Endothelial cell of umbilical vein (primary cell): ENCODE measurements around the gene PARVA. TPM values are rescaled to one million over a fixed set of nuclear protein-coding genes. Genes with fewer than 3 reads are reported as not detected.

ENCODE experiments used
- BruUV-seq: library from RNA; stranded (reverse); fragments of 400-500 nt; replicated peaks from 2 replicates; lab custom pipeline; 2021; lab: Mats Ljungman, UMichigan
- CTCF ChIA-PET: fragments of 300-600, 350-600 bp; sonication (Branson Sonifier 250); formaldehyde crosslinking; loops from one replicate; lab custom pipeline; 2021; ENCODE audit warnings: antibody characterized with exemption, inconsistent platforms; lab: Charles Lee
- POLR2A ChIA-PET: fragments of 300-600, 350-600 bp; sonication (Branson Sonifier 250); formaldehyde crosslinking; loops from one replicate; lab custom pipeline; 2021; ENCODE audit warnings: antibody characterized with exemption, inconsistent platforms; lab: Charles Lee
- DNase-seq: peaks from one replicate; pipeline ENCODE4 v3.0.0-alpha.2; 2011; ENCODE audit warnings: low read depth, low spot score
- FAIRE-seq: peaks from 2 replicates; lab custom pipeline; 2011; peaks lifted over from hg19 to GRCh38; lab: Jason Lieb, UNC
- H2AFZ ChIP-seq: 2 replicates; pipeline ENCODE4 v1.6.0; 2012; ENCODE audit warnings: low read depth, low read length, control low read depth, inconsistent platforms
- H3K27ac ChIP-seq: 2 replicates; pipeline ENCODE4 v1.5.1; 2011; ENCODE audit warnings: low read depth, mild to moderate bottlenecking, control low read depth, low read length, moderate library complexity; ENCODE audit not compliant: insufficient read depth
- H3K27me3 ChIP-seq, 2 experiments: 2 replicates each; pipeline versions ENCODE4 v1.6.0 to v1.6.1; 2011; ENCODE audit warnings: low read length in 2 of 2, mixed read lengths in 1 of 2; ENCODE audit not compliant: control insufficient read depth in 2 of 2, insufficient read depth in 2 of 2
- H3K36me3 ChIP-seq, 2 experiments: 2 replicates in 1 of 2; 3 replicates in 1 of 2; pipeline ENCODE4 v1.5.1; 2011; ENCODE audit warnings: low read length in 2 of 2, mild to moderate bottlenecking in 1 of 2, moderate library complexity in 1 of 2; ENCODE audit not compliant: control insufficient read depth in 2 of 2, insufficient read depth in 2 of 2; ENCODE audit errors: extremely low read depth in 1 of 2
- H3K4me1 ChIP-seq: 3 replicates; pipeline ENCODE4 v1.5.1; 2011; ENCODE audit warnings: mild to moderate bottlenecking, low read length; ENCODE audit not compliant: control insufficient read depth, insufficient read depth; ENCODE audit errors: extremely low read depth
- H3K4me2 ChIP-seq: 2 replicates; pipeline ENCODE4 v1.6.1; 2011; ENCODE audit warnings: low read length, control low read depth, mixed read lengths; ENCODE audit not compliant: insufficient read depth
- H3K4me3 ChIP-seq, 3 experiments: fragments of 200-600 bp in 1 of 3; sonication (generic), shearing (Covaris generic) in 1 of 3; replicated peaks in 1 of 3; 2 replicates each; pipeline ENCODE4 v1.5.1; 2011 to 2016; ENCODE audit warnings: control low read depth in 3 of 3, low read length in 3 of 3, mild to moderate bottlenecking in 2 of 3, inconsistent platforms in 1 of 3, low read depth in 1 of 3, moderate library complexity in 1 of 3; ENCODE audit not compliant: insufficient read depth in 1 of 3
- H3K79me2 ChIP-seq: 2 replicates; pipeline ENCODE4 v1.6.0; 2012; ENCODE audit warnings: low read length, inconsistent platforms; ENCODE audit not compliant: control insufficient read depth, insufficient read depth
- H3K9ac ChIP-seq: replicated peaks from 2 replicates; pipeline ENCODE3; 2011; ENCODE audit warnings: low read length, control low read depth; ENCODE audit not compliant: insufficient read depth; ENCODE audit errors: extremely low read depth
- H3K9me1 ChIP-seq: replicated peaks from 3 replicates; pipeline ENCODE4 v1.6.0; 2011; ENCODE audit warnings: mild to moderate bottlenecking, low read length; ENCODE audit not compliant: control insufficient read depth, insufficient read depth; ENCODE audit errors: extremely low read depth
- H3K9me3 ChIP-seq: replicated peaks from 2 replicates; pipeline ENCODE4 v1.5.1; 2012; ENCODE audit warnings: low read length, inconsistent platforms; ENCODE audit not compliant: control insufficient read depth, insufficient read depth
- H4K20me1 ChIP-seq: replicated peaks from 2 replicates; pipeline ENCODE3; 2011; ENCODE audit warnings: mild to moderate bottlenecking, low read length; ENCODE audit not compliant: control insufficient read depth, insufficient read depth; ENCODE audit errors: extremely low read depth
- CTCF ChIP-seq, 2 donors: IDR thresholded peaks; 1 replicate in 1 of 2; 2 replicates in 1 of 2; pipeline ENCODE4 v1.5.1; 2011; ENCODE audit warnings: low read length in 2 of 2, mild to moderate bottlenecking in 2 of 2, moderate library complexity in 2 of 2, control low read depth in 1 of 2, inconsistent platforms in 1 of 2, low read depth in 1 of 2; ENCODE audit not compliant: insufficient read depth in 1 of 2; ENCODE audit errors: extremely low read depth in 1 of 2
- EZH2 ChIP-seq: IDR thresholded peaks from 2 replicates; pipeline ENCODE4 v1.6.1; 2012; ENCODE audit warnings: borderline replicate concordance, low read depth, mild to moderate bottlenecking, moderate library complexity, low read length, inconsistent platforms; ENCODE audit not compliant: severe bottlenecking
- FOS ChIP-seq: IDR thresholded peaks from 2 replicates; pipeline ENCODE4 v1.6.1; 2011; ENCODE audit warnings: mild to moderate bottlenecking, low read length, moderate library complexity, borderline replicate concordance; ENCODE audit not compliant: insufficient read depth
- GATA2 ChIP-seq: IDR thresholded peaks from 2 replicates; pipeline ENCODE4 v1.7.0; 2011; ENCODE audit warnings: low read depth, mild to moderate bottlenecking, moderate library complexity, mixed read lengths, low read length; ENCODE audit not compliant: insufficient read length, insufficient read depth
- JUN ChIP-seq: IDR thresholded peaks from 2 replicates; pipeline ENCODE4 v1.6.1; 2011; ENCODE audit warnings: borderline replicate concordance, low read depth; ENCODE audit not compliant: insufficient read length, insufficient read depth
- MYC ChIP-seq: IDR thresholded peaks from one replicate; pipeline ENCODE4 v1.6.1; 2011; ENCODE audit warnings: mild to moderate bottlenecking, low read depth, low read length
- POLR2A ChIP-seq: IDR thresholded peaks from 2 replicates; pipeline ENCODE4 v1.6.1; 2012; ENCODE audit warnings: low read depth, mild to moderate bottlenecking, control low read depth, low read length
- POLR2AphosphoS5 ChIP-seq: IDR thresholded peaks from 2 replicates; pipeline ENCODE4 v1.6.1; 2012; ENCODE audit warnings: low read depth, mild to moderate bottlenecking, control low read depth, low read length, moderate library complexity; ENCODE audit not compliant: insufficient read depth
- dilution Hi-C: fragments of 300-500 bp; cut with MboI; formaldehyde crosslinking; loops from one replicate; pipeline ENCODE4 v1.15.0; 2019; ENCODE audit warnings: low sequenced_read_pairs; ENCODE audit not compliant: extremely low pct_ligation_motif_present
- intact Hi-C: fragments of 100-400 bp; cut with micrococcal nuclease; formaldehyde crosslinking; loops from one replicate; pipeline ENCODE4 v1.10.0; 2022
- polyA plus RNA-seq, 4 experiments: library from polyadenylated mRNA; depleted of rRNA in 3 of 4; stranded (reverse) in 3 of 4; unstranded in 1 of 4; fragments of >200 nt; gene quantifications; 2 replicates each; pipeline versions ENCODE4 v1.2.1 to v1.2.3, GENCODE V29; 2011 to 2012; ENCODE audit warnings: missing spikeins in 1 of 4
- total RNA-seq: library from RNA; stranded (reverse); gene quantifications from 2 replicates; pipeline ENCODE4 v1.2.3, GENCODE V29; 2021
- TF ChIP-seq, protein P1 (sequence below): IDR thresholded peaks from 2 replicates; pipeline ENCODE4 v1.6.1; 2011; ENCODE audit not compliant: insufficient read depth, insufficient read length

The PARVA gene
- total and polyA plus RNA-seq, 2 donors (not counting 3 experiments of a cell fraction or from before 2014, with no cell fraction given), result 40.6 to 104 TPM

- Histone ChIP-seq H3K9ac (no peak overlapping the region), H3K9me1 (no peaks in the 10 kb centered on the region), H3K27me3 (no peaks in the 10 kb centered on the region), H3K4me2 (no peak overlapping the region), H3K4me1 (peaks cover 17% of the 10 kb centered on the region), H3K27ac (no peak overlapping the region), H3K4me3 (no peak overlapping the region), H4K20me1 (peaks cover 7% of the 10 kb centered on the region), H2AFZ (no peak overlapping the region), H3K9me3 (no peaks in the 10 kb centered on the region), H3K79me2 (peaks cover 43% of the 10 kb centered on the region), H3K36me3 (no peaks in the 10 kb centered on the region)
- intact Hi-C loops (loop anchor here (5.0 kb wide), 3 partner anchors 187 to 417 kb away; partner anchors contain the start of gene TEAD1), dilution Hi-C loops (no loop called here)
- ChIA-PET POLR2A (no interaction called here), CTCF (interaction anchor here (1.0 to 4.5 kb wide), 6 partner anchors 76 to 478 kb away, joined by 3 to 41 read pairs (median 4); no protein-coding TSS in a partner anchor)
- FAIRE-seq, result no peak
- no TSS peak for BruUV-seq
- TF ChIP-seq JUN, result no peak
- TF ChIP-seq, protein P1, sequence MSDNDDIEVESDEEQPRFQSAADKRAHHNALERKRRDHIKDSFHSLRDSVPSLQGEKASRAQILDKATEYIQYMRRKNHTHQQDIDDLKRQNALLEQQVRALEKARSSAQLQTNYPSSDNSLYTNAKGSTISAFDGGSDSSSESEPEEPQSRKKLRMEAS, result no peak
- no peak for TF ChIP-seq FOS
- no peak for TF ChIP-seq EZH2
- TF ChIP-seq POLR2AphosphoS5, result no peak
- no peak for TF ChIP-seq CTCF (IDR thresholded peaks at IDR 0.05; ENCODE audit: extremely low read depth in 1 of 2, insufficient read depth in 1 of 2, low read depth in 1 of 2, low read length in 2 of 2)
- no peak for TF ChIP-seq MYC
- TF ChIP-seq GATA2, result no peak
- no peak for TF ChIP-seq POLR2A
- peak; percentile 15 for DNase-seq
Measured at GRCh38 chr11:12410006-12410728, 32.8 kb downstream of the PARVA start.
